HG02623 (cell line): ENCODE measurements around the gene KIR2DL3.
"Not testable (repeated sequence)": the region's sequence is repeated elsewhere in the genome, so short reads cannot be mapped to it uniquely, and the experiment has no call there.

Experiments
- ATAC-seq: cut with Tn5 transposase; IDR thresholded peaks from one replicate; pipeline ENCODE4 v1.9.1; 2021; ENCODE audit warnings: moderate library complexity; ENCODE audit not compliant: unreplicated experiment

Gene KIR2DL3

DNA sequence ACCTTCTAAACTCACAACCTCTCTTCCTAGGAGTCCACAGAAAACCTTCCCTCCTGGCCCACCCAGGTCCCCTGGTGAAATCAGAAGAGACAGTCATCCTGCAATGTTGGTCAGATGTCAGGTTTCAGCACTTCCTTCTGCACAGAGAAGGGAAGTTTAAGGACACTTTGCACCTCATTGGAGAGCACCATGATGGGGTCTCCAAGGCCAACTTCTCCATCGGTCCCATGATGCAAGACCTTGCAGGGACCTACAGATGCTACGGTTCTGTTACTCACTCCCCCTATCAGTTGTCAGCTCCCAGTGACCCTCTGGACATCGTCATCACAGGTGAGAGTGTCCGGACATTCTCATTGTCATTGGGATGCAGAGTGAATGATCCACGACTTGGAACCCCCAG, 3.6 kb downstream of the KIR2DL3 start:
- ATAC-seq: not testable (repeated sequence)

DNA sequence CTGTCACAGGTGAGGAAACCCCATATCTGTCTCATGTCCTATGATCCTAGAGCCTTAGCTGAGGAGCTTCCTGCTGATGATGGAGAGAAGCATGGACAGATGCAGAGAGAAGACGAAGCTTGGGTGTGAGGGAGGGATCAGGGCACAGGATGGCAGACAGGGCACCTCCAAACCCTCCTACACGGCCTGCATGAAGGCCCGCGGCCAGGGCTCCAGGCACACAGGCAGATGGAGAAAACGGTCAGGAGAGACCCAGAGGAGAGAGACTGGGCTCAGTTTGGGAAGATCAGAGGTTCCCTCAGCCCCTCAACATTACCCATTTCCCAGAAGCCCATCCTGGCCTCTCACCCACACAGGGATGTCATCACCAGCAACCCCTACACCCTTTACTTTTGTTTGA, 5.8 kb downstream of the KIR2DL3 start:
- ATAC-seq: not testable (repeated sequence)

- ATAC-seq: not testable (repeated sequence)
Observed at GRCh38 chr19:54747614-54748322, 9.5 kb downstream of the KIR2DL3 start.

DNA sequence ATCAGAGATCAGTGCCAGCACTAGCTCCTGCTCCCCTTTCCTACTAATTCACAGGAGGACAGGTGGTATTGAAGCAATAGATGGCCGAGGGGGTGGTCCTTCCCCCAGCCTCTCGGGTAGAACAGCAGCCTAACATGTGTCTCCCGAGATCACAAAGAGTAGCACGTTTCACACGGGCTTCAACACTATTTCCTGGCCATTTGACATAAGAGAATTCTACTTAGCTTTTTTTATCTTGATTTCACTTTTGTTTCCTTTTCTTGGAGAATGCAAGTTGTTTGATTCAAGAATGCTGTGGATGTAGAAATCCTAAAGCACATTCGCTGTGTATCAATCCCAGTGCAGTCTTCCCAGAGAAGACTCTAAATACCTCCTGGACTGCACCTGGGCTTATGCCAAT, 12.0 kb downstream of the KIR2DL3 start:
- not testable (repeated sequence) for ATAC-seq

GRCh38 chr19:54756204-54757110, 18.1 kb downstream of the KIR2DL3 start:
- not testable (repeated sequence) for ATAC-seq

GRCh38 chr19:54758577-54758976, 20.3 kb downstream of the KIR2DL3 start:
- not testable (repeated sequence) for ATAC-seq

DNA sequence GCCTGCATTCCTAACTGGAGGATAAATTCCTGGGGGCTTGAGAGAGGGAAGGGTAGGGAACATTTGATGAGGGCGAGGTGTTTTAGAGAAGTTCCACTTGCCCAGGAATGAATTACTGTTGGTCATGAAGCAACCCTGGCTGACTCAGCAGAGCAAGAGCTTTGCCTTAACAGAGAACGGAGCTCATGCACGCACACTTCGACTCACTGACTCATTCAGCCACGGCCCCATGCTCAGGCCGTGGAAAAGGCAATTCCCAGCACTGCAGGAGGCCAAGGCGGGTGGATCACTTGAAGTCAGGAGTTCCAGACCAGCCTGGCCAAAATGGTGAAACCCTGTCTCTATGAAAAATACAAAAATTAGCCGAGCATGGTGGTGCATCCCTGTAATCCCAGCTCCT, 25.9 kb downstream of the KIR2DL3 start:
- not testable (repeated sequence) for ATAC-seq

DNA sequence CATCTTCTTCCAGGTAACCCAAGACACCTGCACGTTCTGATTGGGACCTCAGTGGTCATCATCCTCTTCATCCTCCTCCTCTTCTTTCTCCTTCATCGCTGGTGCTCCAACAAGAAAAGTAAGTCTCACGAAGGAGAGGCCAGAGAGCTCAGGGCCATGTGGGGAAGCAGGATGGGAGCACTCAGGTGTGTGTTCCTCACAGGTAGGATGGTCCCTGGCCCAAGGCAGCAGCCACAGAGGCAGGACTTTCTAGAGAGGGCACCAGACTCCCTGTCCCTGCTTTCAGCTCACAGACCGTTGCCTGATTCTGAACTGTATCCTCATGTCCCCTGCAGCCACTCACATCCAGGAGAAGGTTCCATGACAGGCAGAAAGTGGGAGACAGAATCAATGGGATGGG, 28.2 kb downstream of the KIR2DL3 start:
- not testable (repeated sequence) for ATAC-seq

- not testable (repeated sequence) for ATAC-seq
Observed at GRCh38 chr19:54769646-54770045, 31.3 kb downstream of the KIR2DL3 start, which contains the start of gene KIR2DL1. Gene KIR2DL1 (plus strand): TSS chr19:54769793. CDS start chr19:54769851, 58 bp downstream.

GRCh38 chr19:54770511-54770910, 32.2 kb downstream of the KIR2DL3 start:
- ATAC-seq: not testable (repeated sequence)

DNA sequence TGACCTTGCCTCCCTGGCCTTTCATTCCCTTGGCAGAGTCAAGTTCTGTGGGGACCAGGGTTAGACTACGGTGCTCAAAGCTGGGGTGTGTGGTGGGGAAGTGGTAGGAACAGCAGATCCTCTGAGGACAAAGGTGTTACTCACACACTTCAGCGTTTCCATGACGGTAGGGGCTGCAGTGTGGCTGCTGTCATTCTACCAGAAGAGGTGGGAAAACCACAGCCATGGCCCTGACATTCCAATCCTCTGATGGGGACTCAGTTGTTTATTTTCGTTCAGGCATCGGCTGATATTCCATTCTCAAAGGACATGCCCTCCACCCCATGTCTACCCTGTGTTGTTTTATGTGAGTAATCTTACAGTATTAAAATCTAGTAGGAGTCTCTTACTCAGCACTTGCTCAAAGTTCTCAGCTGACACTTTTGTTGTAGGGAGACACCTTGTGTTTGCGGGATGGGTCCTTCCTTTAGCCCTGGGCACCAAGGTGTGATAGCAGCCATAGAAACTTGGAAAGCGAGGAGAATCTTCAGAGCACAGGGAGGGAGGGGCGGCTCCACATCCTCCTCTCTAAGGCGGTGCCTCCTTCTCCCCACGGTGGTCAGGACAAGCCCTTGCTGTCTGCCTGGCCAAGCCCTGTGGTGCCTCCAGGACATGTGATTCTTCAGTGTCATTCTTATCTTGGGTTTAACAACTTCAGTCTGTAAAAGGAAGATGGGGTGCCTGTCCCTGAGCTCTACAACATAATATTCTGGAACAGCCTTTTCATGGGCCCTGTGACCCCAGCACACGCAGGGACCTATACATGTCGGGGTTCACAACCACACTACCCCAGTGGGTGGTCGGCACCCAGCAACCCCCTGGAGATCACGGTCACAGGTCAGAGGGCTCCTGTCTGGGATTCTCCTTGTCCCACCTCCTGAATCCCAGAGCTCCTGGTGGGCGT, 33.0 kb downstream of the KIR2DL3 start:
- ATAC-seq: not testable (repeated sequence)

- not testable (repeated sequence) for ATAC-seq
Observed at GRCh38 chr19:54772666-54773065, 34.4 kb downstream of the KIR2DL3 start.

DNA sequence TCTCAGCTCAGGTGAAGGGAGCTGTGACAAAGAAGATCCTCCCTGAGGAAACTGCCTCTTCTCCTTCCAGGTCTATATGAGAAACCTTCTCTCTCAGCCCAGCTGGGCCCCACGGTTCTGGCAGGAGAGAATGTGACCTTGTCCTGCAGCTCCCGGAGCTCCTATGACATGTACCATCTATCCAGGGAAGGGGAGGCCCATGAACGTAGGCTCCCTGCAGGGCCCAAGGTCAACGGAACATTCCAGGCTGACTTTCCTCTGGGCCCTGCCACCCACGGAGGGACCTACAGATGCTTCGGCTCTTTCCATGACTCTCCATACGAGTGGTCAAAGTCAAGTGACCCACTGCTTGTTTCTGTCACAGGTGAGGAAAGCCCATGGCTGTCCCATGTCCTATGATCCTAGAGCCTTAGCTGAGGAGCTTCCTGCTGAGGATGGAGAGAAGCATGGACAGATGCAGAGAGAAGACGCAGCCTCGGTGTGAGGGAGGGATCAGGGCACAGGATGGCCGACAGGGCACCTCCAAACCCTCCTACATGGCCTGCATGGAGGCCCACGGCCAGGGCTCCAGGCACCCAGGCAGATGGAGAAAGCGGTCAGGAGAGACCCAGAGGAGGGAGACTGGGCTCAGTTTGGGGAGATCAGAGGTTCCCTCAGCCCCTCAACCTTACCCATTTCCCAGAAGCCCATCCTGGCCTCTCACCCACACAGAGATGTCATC, 36.9 kb downstream of the KIR2DL3 start:
- not testable (repeated sequence) for ATAC-seq

GRCh38 chr19:54775830-54776229, 37.5 kb downstream of the KIR2DL3 start:
- ATAC-seq: not testable (repeated sequence)

DNA sequence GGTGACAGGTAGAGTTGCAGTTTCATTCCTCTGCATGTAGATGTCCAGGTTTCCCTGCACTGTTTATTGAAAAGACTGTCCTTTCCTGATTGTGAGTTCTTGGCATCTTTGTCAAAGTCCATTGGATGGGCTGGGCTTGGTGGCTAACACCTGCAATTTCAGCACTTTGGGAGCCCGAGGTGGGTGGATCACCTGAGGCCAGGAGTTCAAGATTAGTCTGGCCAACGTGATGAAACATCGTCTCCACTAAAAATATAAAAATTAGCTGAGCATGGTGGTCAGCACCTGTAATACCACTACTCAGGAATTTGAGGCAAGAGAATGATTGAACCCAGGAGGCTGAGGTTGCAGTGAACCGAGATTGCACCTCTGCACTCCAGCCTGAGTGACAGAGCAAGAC, 39.5 kb downstream of the KIR2DL3 start:
- ATAC-seq: not testable (repeated sequence)

- ATAC-seq: not testable (repeated sequence)
Observed at GRCh38 chr19:54778896-54779295, 40.6 kb downstream of the KIR2DL3 start.

DNA sequence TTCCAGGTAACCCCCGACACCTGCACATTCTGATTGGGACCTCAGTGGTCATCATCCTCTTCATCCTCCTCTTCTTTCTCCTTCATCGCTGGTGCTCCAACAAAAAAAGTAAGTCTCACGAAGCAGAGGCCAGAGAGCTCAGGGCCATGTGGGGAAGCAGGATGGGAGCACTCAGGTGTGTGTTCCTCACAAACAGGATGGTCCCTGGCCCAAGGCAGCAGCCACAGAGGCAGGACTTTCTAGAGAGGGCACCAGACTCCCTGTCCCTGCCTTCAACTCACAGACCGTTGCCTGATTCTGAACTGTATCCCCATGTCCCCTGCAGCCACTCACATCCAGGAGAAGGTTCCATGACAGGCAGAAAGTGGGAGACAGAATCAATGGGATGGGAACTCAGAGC, 44.6 kb downstream of the KIR2DL3 start:
- not testable (repeated sequence) for ATAC-seq

GRCh38 chr19:54786091-54786723, 47.9 kb downstream of the KIR2DL3 start:
- ATAC-seq: not testable (repeated sequence)

DNA sequence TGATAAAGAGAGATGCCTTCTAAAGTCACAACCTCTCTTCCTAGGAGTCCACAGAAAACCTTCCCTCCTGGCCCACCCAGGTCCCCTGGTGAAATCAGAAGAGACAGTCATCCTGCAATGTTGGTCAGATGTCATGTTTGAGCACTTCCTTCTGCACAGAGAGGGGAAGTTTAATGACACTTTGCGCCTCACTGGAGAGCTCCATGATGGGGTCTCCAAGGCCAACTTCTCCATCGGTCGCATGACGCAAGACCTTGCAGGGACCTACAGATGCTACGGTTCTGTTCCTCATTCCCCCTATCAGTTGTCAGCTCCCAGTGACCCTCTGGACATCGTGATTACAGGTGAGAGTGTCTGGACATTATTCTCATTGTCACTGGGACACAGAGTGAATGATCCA, 49.8 kb downstream of the KIR2DL3 start:
- ATAC-seq: not testable (repeated sequence)
